CD4-positive, alpha-beta memory T cell (primary cell): ENCODE data around the gene SNN. TPM values are rescaled to one million over a fixed set of nuclear protein-coding genes. Genes with fewer than 3 reads are reported as not detected.

Experiments used
- CTCF ChIA-PET: fragments of 350-600 bp; sonication (Branson Sonifier 250); formaldehyde crosslinking; loops from one replicate; lab custom pipeline; 2021; ENCODE audit warnings: inconsistent platforms; ENCODE audit not compliant: partially characterized antibody; lab: Charles Lee
- POLR2A ChIA-PET: fragments of 350-600 bp; sonication (Branson Sonifier 250); formaldehyde crosslinking; loops from one replicate; lab custom pipeline; 2021; ENCODE audit not compliant: partially characterized antibody; lab: Charles Lee
- DNase-seq, 5 donors: peaks; one replicate each; pipeline versions ENCODE4 v3.0.0 to v3.0.0-alpha.2; 2020 to 2022; ENCODE audit warnings: mixed read lengths in 1 of 5
- H3K27ac ChIP-seq: one replicate; pipeline ENCODE4 v1.7.0; 2013; ENCODE audit warnings: low read depth, low read length
- H3K27me3 ChIP-seq: 2 replicates; pipeline ENCODE4 v1.7.0; 2013; ENCODE audit warnings: mild to moderate bottlenecking, low read length, moderate library complexity; ENCODE audit not compliant: insufficient read depth
- H3K36me3 ChIP-seq: 2 replicates; pipeline ENCODE4 v1.7.0; 2013; ENCODE audit warnings: mild to moderate bottlenecking, low read length, moderate library complexity; ENCODE audit not compliant: insufficient read depth
- H3K4me1 ChIP-seq: 2 replicates; pipeline ENCODE4 v1.7.0; 2013; ENCODE audit warnings: mild to moderate bottlenecking, low read length, moderate library complexity; ENCODE audit not compliant: insufficient read depth
- H3K4me3 ChIP-seq, 2 donors: one replicate each; pipeline ENCODE4 v1.7.0; 2013; ENCODE audit warnings: low read length in 2 of 2, mild to moderate bottlenecking in 1 of 2
- H3K9me3 ChIP-seq, 2 donors: one replicate each; pipeline ENCODE4 v1.7.0; 2013; ENCODE audit warnings: low read length in 2 of 2, control low read depth in 1 of 2; ENCODE audit not compliant: control insufficient read depth in 1 of 2
- H3K27ac Mint-ChIP-seq, 7 donors: one replicate each; pipeline ENCODE4 v1.8.0; 2020 to 2021; ENCODE audit warnings: mixed read lengths in 7 of 7, mild to moderate bottlenecking in 6 of 7, inconsistent platforms in 3 of 7, moderate library complexity in 3 of 7
- H3K27me3 Mint-ChIP-seq, 2 donors: one replicate each; pipeline ENCODE4 v1.8.0; 2020 to 2021; ENCODE audit warnings: mixed read lengths in 2 of 2
- H3K36me3 Mint-ChIP-seq, 2 donors: one replicate each; pipeline ENCODE4 v1.8.0; 2020 to 2021; ENCODE audit warnings: mixed read lengths in 2 of 2, inconsistent platforms in 1 of 2, mild to moderate bottlenecking in 1 of 2
- H3K4me1 Mint-ChIP-seq, 4 donors: one replicate each; pipeline ENCODE4 v1.8.0; 2020 to 2021; ENCODE audit warnings: mixed read lengths in 4 of 4, mild to moderate bottlenecking in 1 of 4
- H3K4me3 Mint-ChIP-seq, 8 donors: one replicate each; pipeline ENCODE4 v1.8.0; 2020 to 2021; ENCODE audit warnings: mixed read lengths in 8 of 8, mild to moderate bottlenecking in 7 of 8, moderate library complexity in 6 of 8, inconsistent platforms in 3 of 8
- H3K9me3 Mint-ChIP-seq, 8 donors: one replicate each; pipeline ENCODE4 v1.8.0; 2020 to 2021; ENCODE audit warnings: mixed read lengths in 8 of 8, mild to moderate bottlenecking in 5 of 8, inconsistent platforms in 3 of 8, moderate library complexity in 1 of 8
- intact Hi-C: fragments of 100-400 bp; cut with micrococcal nuclease; formaldehyde crosslinking; loops from one replicate; pipeline ENCODE4 v1.15.1; 2023
- polyA plus RNA-seq, 2 donors: library from polyadenylated mRNA; unstranded; fragments of 300-500 nt; fragmentation: Illumina TruSeq; gene quantifications; one replicate each; pipeline ENCODE4 v1.2.3, GENCODE V29; 2021
- total RNA-seq, 2 experiments: library from RNA; stranded (reverse); gene quantifications; one replicate each; pipeline ENCODE4 v1.2.3, GENCODE V29; 2021

Gene SNN
- total and polyA plus RNA-seq, 4 experiments from 2014 or later, result 16.1 to 20.4 (median 18.0) TPM

DNA sequence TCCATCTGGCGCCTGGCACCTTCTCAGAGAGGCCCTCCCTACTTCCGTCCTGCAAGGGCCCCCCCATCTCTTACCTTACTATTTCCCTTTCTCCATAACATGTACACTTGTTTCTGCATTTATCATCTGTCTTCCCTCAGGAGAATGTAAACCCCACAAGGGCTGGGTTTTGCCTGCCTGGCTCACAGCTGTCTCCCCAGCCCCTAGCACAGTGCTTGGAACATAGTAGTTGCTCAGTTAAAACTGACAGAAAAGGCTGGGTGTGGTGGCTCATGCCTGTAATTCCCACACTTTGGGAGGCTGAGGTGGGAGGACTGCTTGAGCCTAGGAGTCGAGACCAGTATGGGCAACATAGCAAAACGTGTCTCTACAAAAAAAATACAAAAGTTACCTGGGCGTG, 5.7 kb upstream of the SNN start:
- intact Hi-C loops, result no loop called here
- peak overlapping the region in 4 of 7 donors; percentile 18 to 78 (median 40) for H3K27ac Mint-ChIP-seq
- Histone ChIP-seq H3K27me3 (no peaks in the 10 kb centered on the region), H3K9me3 (no peaks in the 10 kb centered on the region), H3K4me3 (no peak overlapping the region), H3K36me3 (no peaks in the 10 kb centered on the region), H3K27ac (no peak overlapping the region), H3K4me1 (peaks cover 29% of the 10 kb centered on the region)
- peak overlapping the region in 1 of 8 donors; percentile 55 for H3K4me3 Mint-ChIP-seq
- H3K4me1 Mint-ChIP-seq, result peaks cover 22 to 38% (median 27%) of the 10 kb centered on the region in 4 donors
- H3K27me3 Mint-ChIP-seq, result no peaks in the 10 kb centered on the region
- H3K9me3 Mint-ChIP-seq, result no peaks in the 10 kb centered on the region
- no peak for DNase-seq
- ChIA-PET POLR2A (no interaction called here), CTCF (no interaction called here)
- no peaks in the 10 kb centered on the region for H3K36me3 Mint-ChIP-seq

DNA sequence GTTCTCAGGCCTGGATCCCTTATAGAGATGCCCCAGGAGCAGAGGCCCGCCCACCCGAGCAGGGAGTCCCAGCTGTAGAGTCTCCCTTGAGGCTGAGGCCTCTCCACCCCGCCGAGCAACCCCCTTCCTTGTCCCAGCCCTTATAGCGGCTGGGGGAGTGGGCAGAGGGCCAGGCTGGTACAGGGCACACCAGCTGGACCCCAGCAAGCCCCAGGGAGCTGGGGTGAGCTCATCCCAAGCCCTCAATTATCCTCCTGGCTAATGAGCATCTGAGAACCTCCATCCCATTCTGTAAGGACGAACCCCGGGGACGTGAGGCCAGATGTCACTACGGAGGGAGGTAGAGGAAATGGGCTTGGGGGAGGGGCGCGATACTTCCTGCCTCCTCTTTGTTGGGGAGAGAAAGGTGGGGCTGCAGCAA, 3.2 kb upstream of the SNN start:
- H3K9me3 Mint-ChIP-seq, result no peaks in the 10 kb centered on the region
- H3K4me1 ChIP-seq, result peaks cover 44% of the 10 kb centered on the region
- CTCF ChIA-PET, result interaction anchor here (1.8 to 2.2 kb wide), 2 partner anchors 25 to 133 kb away, joined by 4 to 7 read pairs; no protein-coding TSS in a partner anchor
- no peaks in the 10 kb centered on the region for H3K27me3 ChIP-seq
- DNase-seq, result peak in 4 of 5 donors; percentile 23 to 42 (median 34)
- peak overlapping the region; percentile 32 for H3K27ac ChIP-seq
- peak overlapping the region; percentile 51 to 84 (median 68) for H3K4me3 Mint-ChIP-seq
- H3K36me3 Mint-ChIP-seq, result no peaks in the 10 kb centered on the region
- no peaks in the 10 kb centered on the region for H3K27me3 Mint-ChIP-seq
- peak overlapping the region in 1 of 2 donors; percentile 57 for H3K4me3 ChIP-seq
- H3K4me1 Mint-ChIP-seq, result peaks cover 27 to 51% (median 34%) of the 10 kb centered on the region in 4 donors
- no peaks in the 10 kb centered on the region for H3K9me3 ChIP-seq
- intact Hi-C loops, result loop anchor here (5.0 kb wide), 1 partner anchor 132 kb away; the partner anchor contains the start of gene ZC3H7A
- POLR2A ChIA-PET, result interaction anchor here (1.0 to 6.0 kb wide), 3 partner anchors 33 to 409 kb away, joined by 3 to 29 read pairs (median 3); partner anchors contain the start of gene SOCS1
- peak overlapping the region; percentile 50 to 87 (median 82) for H3K27ac Mint-ChIP-seq
- no peaks in the 10 kb centered on the region for H3K36me3 ChIP-seq

GRCh38 chr16:11666103-11667055, 1.9 kb upstream of the SNN start:
- H3K36me3 ChIP-seq, result no peaks in the 10 kb centered on the region
- no peaks in the 10 kb centered on the region for H3K9me3 ChIP-seq
- Mint-ChIP-seq H3K9me3 (no peaks in the 10 kb centered on the region), H3K27me3 (no peaks in the 10 kb centered on the region), H3K4me3 (peak overlapping the region; percentile 21 to 88 (median 63)), H3K36me3 (no peaks in the 10 kb centered on the region), H3K4me1 (peaks cover 37 to 64% (median 46%) of the 10 kb centered on the region in 4 donors), H3K27ac (peak overlapping the region; percentile 71 to 93 (median 80))
- intact Hi-C loops, result loop anchor here (5.0 kb wide), 1 partner anchor 131 kb away; the partner anchor contains the start of gene ZC3H7A
- DNase-seq, result no peak
- H3K4me1 ChIP-seq, result peaks cover 57% of the 10 kb centered on the region
- no peaks in the 10 kb centered on the region for H3K27me3 ChIP-seq
- H3K4me3 ChIP-seq, result no peak overlapping the region
- POLR2A ChIA-PET, result interaction anchor here (1.1 to 6.0 kb wide), 2 partner anchors 45 to 410 kb away, joined by 3 to 29 read pairs; partner anchors contain the start of gene SOCS1
- CTCF ChIA-PET, result interaction anchor here (1.1 to 2.2 kb wide), 4 partner anchors 23 to 135 kb away, joined by 3 to 7 read pairs (median 4); no protein-coding TSS in a partner anchor
- no peak overlapping the region for H3K27ac ChIP-seq

- Mint-ChIP-seq H3K4me3 (peak overlapping the region; percentile 67 to 88 (median 76)), H3K9me3 (no peaks in the 10 kb centered on the region), H3K27ac (peak overlapping the region; percentile 65 to 90 (median 75)), H3K36me3 (no peaks in the 10 kb centered on the region), H3K4me1 (peaks cover 44 to 73% (median 54%) of the 10 kb centered on the region in 4 donors), H3K27me3 (no peaks in the 10 kb centered on the region)
- Histone ChIP-seq H3K36me3 (no peaks in the 10 kb centered on the region), H3K27me3 (no peaks in the 10 kb centered on the region), H3K4me3 (no peak overlapping the region), H3K27ac (peak overlapping the region; percentile 47), H3K4me1 (peaks cover 67% of the 10 kb centered on the region), H3K9me3 (no peaks in the 10 kb centered on the region)
- CTCF ChIA-PET, result interaction anchor here (0.6 to 1.6 kb wide), 3 partner anchors 24 to 80 kb away, joined by 3 read pairs; no protein-coding TSS in a partner anchor
- intact Hi-C loops, result loop anchor here (5.0 kb wide), 1 partner anchor 130 kb away; the partner anchor contains the start of gene ZC3H7A
- no peak for DNase-seq
- POLR2A ChIA-PET, result interaction anchor here (1.0 to 6.0 kb wide), 6 partner anchors 13 to 412 kb away, joined by 3 to 29 read pairs (median 4); partner anchors contain the start of gene SOCS1
Observed at GRCh38 chr16:11667221-11667823, 933 bp upstream of the SNN start.

DNA sequence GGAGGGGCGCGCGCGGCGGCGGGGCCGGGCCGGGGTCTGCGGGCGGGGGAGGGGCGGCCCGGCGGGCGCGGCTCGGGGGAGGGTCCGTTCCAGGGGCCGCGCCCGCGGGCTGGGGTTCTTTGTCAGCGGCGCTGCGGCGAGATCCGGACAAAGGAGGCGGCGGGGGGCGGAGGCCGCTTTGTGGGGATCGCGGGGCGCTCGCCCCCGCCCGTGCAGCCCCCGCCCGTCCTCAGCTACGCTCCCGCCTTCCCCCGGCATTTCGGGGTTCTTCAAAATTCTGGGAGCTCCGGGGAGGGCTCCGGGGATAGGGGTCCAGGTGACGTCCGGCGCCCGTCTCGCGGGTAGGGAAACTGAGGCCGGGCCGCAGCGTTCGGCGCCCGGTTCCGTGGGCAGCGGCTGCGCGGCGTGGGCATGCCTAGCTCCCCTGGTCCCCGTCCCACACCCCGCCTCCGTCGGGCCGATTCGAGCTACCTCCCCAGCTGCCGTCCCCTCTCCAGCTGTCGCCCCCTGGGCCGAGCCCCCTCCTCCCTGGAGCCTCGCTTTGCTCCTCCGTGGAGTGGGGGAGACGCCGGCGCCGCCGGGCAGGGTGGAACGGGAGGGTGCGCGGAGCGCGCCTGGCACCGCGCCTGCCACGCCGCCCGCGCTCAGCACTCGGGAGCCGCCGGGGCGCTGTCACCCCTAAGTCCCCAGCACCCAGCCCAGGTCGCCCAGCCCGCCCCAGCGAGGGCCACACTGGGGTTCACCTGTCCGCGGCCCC, 546 bp downstream of the SNN start:
- peak overlapping the region; percentile 84 to 92 (median 87) for H3K4me3 Mint-ChIP-seq
- ChIA-PET CTCF (interaction anchor here (0.7 to 1.7 kb wide), 5 partner anchors 26 to 136 kb away, joined by 3 to 7 read pairs (median 3); partner anchors contain the start of gene ZC3H7A), POLR2A (interaction anchor here (0.6 to 6.0 kb wide), 9 partner anchors 9 to 82 kb away, joined by 3 to 29 read pairs (median 5); partner anchors contain the start of genes LITAF and TXNDC11)
- peak overlapping the region in 5 of 7 donors; percentile 63 to 95 (median 79) for H3K27ac Mint-ChIP-seq
- H3K4me1 Mint-ChIP-seq, result peaks cover 52 to 88% (median 65%) of the 10 kb centered on the region in 4 donors
- no peaks in the 10 kb centered on the region for H3K27me3 Mint-ChIP-seq
- Histone ChIP-seq H3K9me3 (no peaks in the 10 kb centered on the region), H3K4me3 (peak overlapping the region; percentile 47 to 72), H3K27ac (peak overlapping the region; percentile 44), H3K36me3 (no peaks in the 10 kb centered on the region), H3K4me1 (peaks cover 79% of the 10 kb centered on the region), H3K27me3 (no peaks in the 10 kb centered on the region)
- intact Hi-C loops, result loop anchor here (2.0 to 5.0 kb wide), 2 partner anchors 74 to 128 kb away; partner anchors contain the start of genes TXNDC11 and ZC3H7A
- H3K9me3 Mint-ChIP-seq, result no peaks in the 10 kb centered on the region
- DNase-seq, result peak in 4 of 5 donors; percentile 25 to 37 (median 30)
- no peaks in the 10 kb centered on the region for H3K36me3 Mint-ChIP-seq
